Mesothelial cell of epicardium (in vitro differentiated cells): Measurements from ENCODE around the gene ERICH3. TPM values are rescaled to one million over a fixed set of nuclear protein-coding genes. Genes with fewer than 3 reads are reported as not detected.

Experiments used
- DNase-seq, 2 experiments: peaks; one replicate each; pipeline ENCODE4 v3.0.0; 2021; ENCODE audit warnings: low spot score in 2 of 2; ENCODE audit not compliant: unreplicated experiment in 2 of 2
- H3K27ac Mint-ChIP-seq: 2 replicates; pipeline ENCODE4 v1.8.0; 2021; ENCODE audit warnings: mixed read lengths
- H3K27me3 Mint-ChIP-seq: 2 replicates; pipeline ENCODE4 v1.8.0; 2021; ENCODE audit warnings: low read depth, mixed read lengths
- H3K36me3 Mint-ChIP-seq: 2 replicates; pipeline ENCODE4 v1.8.0; 2021; ENCODE audit warnings: mixed read lengths
- H3K4me1 Mint-ChIP-seq: 2 replicates; pipeline ENCODE4 v1.8.0; 2021; ENCODE audit warnings: mixed read lengths
- H3K4me3 Mint-ChIP-seq: 2 replicates; pipeline ENCODE4 v1.8.0; 2021; ENCODE audit warnings: mild to moderate bottlenecking, moderate library complexity, mixed read lengths
- H3K9me3 Mint-ChIP-seq: 2 replicates; pipeline ENCODE4 v1.8.0; 2021; ENCODE audit warnings: mixed read lengths
- total RNA-seq: library from RNA; stranded (reverse); gene quantifications from 3 replicates; pipeline ENCODE4 v1.2.1, GENCODE V29; 2021
- TF ChIP-seq, protein P1 (sequence below): fragments of 200-600 bp; sonication (generic); IDR thresholded peaks from one replicate; pipeline ENCODE4 v1.5.0; 2021; ENCODE audit warnings: antibody characterized with exemption; ENCODE audit not compliant: unreplicated experiment

The ERICH3 gene
- total RNA-seq, 1 donor from 2014 or later, result not detected

DNA sequence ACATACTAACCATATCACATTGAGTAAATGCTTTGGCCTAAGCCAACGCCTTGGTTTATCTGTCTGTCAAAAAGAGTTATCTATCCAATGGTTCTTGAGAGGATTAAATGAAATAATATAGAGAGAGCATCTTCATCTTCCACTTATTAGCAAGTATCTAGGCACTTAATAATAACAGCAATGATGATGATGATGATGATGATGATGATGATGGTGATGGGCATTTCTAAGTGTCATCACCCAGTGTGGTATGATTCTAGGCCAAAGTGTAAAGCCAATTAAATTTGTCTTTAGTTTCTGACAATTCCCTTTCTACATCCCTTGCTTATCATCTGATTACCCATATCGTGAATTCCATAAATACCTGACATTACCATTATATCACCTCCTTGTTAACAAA, 95.5 kb downstream of the ERICH3 start:
- TF ChIP-seq, protein P1, sequence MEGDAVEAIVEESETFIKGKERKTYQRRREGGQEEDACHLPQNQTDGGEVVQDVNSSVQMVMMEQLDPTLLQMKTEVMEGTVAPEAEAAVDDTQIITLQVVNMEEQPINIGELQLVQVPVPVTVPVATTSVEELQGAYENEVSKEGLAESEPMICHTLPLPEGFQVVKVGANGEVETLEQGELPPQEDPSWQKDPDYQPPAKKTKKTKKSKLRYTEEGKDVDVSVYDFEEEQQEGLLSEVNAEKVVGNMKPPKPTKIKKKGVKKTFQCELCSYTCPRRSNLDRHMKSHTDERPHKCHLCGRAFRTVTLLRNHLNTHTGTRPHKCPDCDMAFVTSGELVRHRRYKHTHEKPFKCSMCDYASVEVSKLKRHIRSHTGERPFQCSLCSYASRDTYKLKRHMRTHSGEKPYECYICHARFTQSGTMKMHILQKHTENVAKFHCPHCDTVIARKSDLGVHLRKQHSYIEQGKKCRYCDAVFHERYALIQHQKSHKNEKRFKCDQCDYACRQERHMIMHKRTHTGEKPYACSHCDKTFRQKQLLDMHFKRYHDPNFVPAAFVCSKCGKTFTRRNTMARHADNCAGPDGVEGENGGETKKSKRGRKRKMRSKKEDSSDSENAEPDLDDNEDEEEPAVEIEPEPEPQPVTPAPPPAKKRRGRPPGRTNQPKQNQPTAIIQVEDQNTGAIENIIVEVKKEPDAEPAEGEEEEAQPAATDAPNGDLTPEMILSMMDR, result no peak
- no peak for DNase-seq
- no peaks in the 10 kb centered on the region for H3K9me3 Mint-ChIP-seq
- peaks cover 7% of the 10 kb centered on the region for H3K27me3 Mint-ChIP-seq
- H3K4me1 Mint-ChIP-seq, result no peaks in the 10 kb centered on the region
- H3K4me3 Mint-ChIP-seq, result no peak overlapping the region
- H3K27ac Mint-ChIP-seq, result no peak overlapping the region
- no peaks in the 10 kb centered on the region for H3K36me3 Mint-ChIP-seq

DNA sequence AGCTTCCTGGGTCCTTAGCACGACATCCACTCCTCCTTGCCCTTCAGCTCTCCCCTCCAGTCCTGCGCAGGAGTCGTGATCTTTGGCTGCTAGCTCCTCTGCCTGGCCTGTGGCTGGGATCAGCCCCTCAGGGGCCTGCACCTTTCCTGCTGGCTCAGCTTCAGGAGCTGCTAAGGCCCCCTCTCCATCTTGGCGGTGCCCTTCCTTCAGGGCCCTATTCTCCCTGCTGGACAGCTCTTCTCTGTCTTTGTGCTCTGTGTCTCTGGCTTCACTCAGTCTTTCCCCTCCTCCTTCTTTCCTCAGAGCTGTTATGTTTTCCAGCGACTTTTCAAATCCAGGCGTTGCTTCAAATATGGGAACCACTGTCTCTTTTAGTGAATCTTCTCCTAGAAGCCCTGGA, 101.7 kb downstream of the ERICH3 start:
- Mint-ChIP-seq H3K9me3 (no peaks in the 10 kb centered on the region), H3K4me1 (no peaks in the 10 kb centered on the region), H3K36me3 (no peaks in the 10 kb centered on the region), H3K27me3 (peaks cover 5% of the 10 kb centered on the region), H3K4me3 (no peak overlapping the region), H3K27ac (no peak overlapping the region)
- no peak for DNase-seq
- TF ChIP-seq, protein P1, result no peak

DNA sequence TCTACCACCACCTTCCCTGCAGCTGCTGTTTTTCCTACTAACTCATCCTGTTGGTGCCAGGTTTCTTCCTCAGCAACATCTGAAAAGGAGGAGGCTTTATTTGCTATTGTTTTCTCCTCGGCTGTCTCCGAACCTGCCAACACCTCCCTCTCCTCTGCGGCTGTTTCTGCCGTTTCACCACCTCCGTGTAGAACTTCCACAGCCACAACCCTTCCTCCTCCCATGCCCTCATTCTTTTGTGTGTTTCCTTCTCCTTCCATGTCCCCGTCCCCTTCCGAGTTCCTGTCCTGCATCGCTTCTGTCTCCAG, 102.1 kb downstream of the ERICH3 start:
- no peak for DNase-seq
- Mint-ChIP-seq H3K4me1 (no peaks in the 10 kb centered on the region), H3K27ac (no peak overlapping the region), H3K9me3 (no peaks in the 10 kb centered on the region), H3K27me3 (peaks cover 5% of the 10 kb centered on the region), H3K4me3 (no peak overlapping the region), H3K36me3 (no peaks in the 10 kb centered on the region)
- TF ChIP-seq, protein P1, result no peak

DNA sequence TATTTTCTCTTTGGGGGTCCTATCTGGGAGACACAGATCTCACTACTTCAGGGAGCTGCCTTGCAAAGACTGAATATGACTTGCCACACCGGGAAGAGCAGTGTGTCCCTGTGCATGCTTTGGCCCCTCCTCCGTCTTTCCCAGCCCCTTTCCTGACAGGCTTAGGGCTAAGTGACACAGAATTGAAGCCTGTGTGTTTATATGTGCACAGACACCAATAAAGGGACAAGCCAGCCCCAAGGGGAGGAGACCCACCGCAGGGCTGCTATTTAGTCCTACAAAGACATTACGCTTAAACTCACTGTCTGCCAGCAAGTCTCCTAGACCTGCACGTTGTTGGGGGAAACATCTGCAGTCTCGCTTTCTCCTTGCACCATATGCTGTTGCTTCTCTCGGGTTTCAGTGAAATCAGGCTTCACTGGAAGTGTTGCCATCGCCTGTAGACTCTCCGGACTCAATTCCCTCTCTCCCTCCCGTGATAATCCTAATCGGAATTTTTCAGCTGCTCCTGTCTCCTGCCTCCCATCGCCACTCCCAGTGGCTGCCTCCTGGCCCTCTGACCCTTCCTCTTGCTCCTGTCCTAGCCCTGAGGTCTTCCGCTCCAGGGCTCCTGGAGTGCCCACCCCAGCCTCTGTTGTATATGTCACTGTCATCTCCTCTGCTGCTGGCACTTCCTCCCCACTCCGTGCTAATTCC, 102.6 kb downstream of the ERICH3 start:
- no peak overlapping the region for H3K4me3 Mint-ChIP-seq

DNA sequence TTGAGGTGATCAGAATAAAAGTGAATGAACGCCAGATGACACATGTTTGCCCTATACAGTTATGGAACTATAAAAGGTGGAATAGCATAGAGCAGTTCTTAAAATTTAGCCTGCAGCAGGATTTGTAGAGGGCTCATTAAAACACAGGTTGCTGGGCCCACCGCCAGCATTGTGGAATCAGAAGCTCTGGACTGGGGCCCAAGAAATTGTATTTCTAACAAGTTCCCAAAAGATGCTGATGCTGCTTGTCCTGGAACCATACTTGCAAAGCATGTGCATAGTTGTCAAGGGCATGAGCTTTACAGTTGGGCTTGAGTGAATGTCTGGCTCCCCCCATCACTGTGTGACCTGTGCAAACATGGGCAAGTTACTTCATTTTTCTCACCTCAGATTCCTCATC, 123.7 kb downstream of the ERICH3 start:
- TF ChIP-seq, protein P1, result no peak
- Mint-ChIP-seq H3K27ac (no peak overlapping the region), H3K4me1 (no peaks in the 10 kb centered on the region), H3K9me3 (no peaks in the 10 kb centered on the region), H3K36me3 (no peaks in the 10 kb centered on the region), H3K27me3 (peaks cover 8% of the 10 kb centered on the region), H3K4me3 (no peak overlapping the region)
- no peak for DNase-seq

More for the DNA sequence above, 102.6 kb downstream of the ERICH3 start:
- Mint-ChIP-seq H3K9me3 (no peaks in the 10 kb centered on the region), H3K36me3 (no peaks in the 10 kb centered on the region), H3K4me1 (no peaks in the 10 kb centered on the region), H3K27ac (no peak overlapping the region), H3K27me3 (peaks cover 5% of the 10 kb centered on the region)
- TF ChIP-seq, protein P1, result no peak
- no peak for DNase-seq
